Measurements from ENCODE around the gene VENTX. TPM values are rescaled to one million over a fixed set of nuclear protein-coding genes. Genes with fewer than 3 reads are reported as not detected.

VENTX gene
- total RNA-seq, 4 donors from 2014 or later, result 0.17 to 2.3 (median 0.21) TPM; not detected in 1

DNA sequence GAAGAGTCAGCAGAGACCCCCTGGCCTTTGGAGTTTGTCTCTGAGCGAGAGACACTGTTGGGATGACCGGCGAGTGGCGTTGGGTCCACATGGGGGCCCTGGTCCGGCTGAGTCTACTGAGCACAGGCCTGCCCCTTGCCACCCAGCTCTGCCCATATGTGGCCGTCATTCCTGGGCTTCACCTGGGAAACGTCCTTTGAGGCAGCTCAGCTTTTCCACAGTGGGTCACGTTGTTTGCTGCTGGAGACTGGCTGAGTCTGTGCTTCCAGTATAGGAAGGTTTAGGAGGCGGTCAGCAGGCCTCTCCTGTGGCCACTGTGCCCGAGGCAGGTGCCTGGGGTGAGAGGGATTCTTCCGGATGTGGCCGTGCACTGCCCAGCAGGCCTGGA is 21.9 kb downstream of the VENTX start:
- H3K36me3 ChIP-seq, result no peaks in the 10 kb centered on the region
- TF ChIP-seq POLR2AphosphoS5 (IDR thresholded peaks at IDR 0.05), result no peak
- TF ChIP-seq, protein P1, sequence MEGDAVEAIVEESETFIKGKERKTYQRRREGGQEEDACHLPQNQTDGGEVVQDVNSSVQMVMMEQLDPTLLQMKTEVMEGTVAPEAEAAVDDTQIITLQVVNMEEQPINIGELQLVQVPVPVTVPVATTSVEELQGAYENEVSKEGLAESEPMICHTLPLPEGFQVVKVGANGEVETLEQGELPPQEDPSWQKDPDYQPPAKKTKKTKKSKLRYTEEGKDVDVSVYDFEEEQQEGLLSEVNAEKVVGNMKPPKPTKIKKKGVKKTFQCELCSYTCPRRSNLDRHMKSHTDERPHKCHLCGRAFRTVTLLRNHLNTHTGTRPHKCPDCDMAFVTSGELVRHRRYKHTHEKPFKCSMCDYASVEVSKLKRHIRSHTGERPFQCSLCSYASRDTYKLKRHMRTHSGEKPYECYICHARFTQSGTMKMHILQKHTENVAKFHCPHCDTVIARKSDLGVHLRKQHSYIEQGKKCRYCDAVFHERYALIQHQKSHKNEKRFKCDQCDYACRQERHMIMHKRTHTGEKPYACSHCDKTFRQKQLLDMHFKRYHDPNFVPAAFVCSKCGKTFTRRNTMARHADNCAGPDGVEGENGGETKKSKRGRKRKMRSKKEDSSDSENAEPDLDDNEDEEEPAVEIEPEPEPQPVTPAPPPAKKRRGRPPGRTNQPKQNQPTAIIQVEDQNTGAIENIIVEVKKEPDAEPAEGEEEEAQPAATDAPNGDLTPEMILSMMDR (IDR thresholded peaks at IDR 0.05), result no peak
- no peak for TF ChIP-seq EP300 (IDR thresholded peaks at IDR 0.05)
- TF ChIP-seq POLR2A (IDR thresholded peaks at IDR 0.05), result no peak
- H3K4me3 ChIP-seq, result no peak overlapping the region
- no peaks in the 10 kb centered on the region for H3K27me3 ChIP-seq
- no peaks in the 10 kb centered on the region for H3K9me3 ChIP-seq
- H3K27ac ChIP-seq, result peak overlapping the region; percentile 80
- peaks cover 63% of the 10 kb centered on the region for H3K4me1 ChIP-seq
- WGBS, result 90% methylated on average over 2 of the region's 12 CpGs
- no peak for DNase-seq (ENCODE audit: low spot score in 2 of 2)

DNA sequence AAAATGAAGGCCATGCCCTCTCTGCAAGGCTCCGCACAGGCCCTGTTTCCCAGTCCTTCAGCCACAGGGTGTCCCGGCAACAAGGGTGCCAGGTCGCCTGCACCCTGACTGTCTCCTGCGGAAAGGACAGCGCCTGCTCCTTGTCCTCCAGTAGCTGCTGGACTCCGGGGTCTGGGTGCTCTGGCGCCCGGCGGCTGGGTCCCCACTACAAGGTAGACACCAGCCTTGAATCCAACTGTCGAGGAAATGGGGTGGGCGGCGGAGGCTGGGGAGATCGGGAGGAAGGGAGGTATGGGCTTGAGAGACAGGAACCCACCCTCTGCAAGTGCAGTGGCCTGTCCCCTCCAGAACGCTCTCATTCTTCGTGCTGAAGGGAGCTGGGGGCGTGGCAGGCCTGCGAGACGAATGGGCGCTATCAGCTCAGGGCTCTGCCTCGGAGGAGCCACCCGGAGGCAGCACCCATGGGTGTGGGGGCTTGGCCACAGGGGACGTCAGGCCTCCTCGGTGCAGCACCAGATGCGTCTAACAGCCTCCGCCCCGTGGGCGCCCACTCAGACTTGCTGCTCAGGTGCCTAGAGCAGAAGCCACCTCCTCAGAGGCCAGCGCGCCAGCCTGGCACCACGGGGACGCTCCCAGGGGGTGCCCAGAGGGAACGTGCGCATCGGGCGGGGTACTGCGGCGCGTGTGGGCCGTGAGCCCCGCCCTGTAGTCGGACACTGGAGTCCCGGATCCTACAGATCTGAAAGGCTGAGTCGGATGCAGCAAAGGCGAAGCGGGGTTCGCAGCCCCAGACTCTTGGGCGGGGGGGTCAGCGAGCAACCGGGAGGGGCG is 23.5 kb downstream of the VENTX start:
- Histone ChIP-seq H3K4me3 (peak overlapping the region; percentile 94), H3K36me3 (no peaks in the 10 kb centered on the region), H3K9me3 (no peaks in the 10 kb centered on the region), H3K4me1 (peaks cover 64% of the 10 kb centered on the region), H3K27me3 (no peaks in the 10 kb centered on the region), H3K27ac (peak overlapping the region; percentile 93)
- WGBS, result no CpG with 5 or more reads among the region's 50 CpGs
- DNase-seq (ENCODE audit: low spot score in 2 of 2), result peak in 1 of 2 donors; percentile 84
- TF ChIP-seq POLR2AphosphoS5 (IDR thresholded peaks at IDR 0.05), result no peak
- no peak for TF ChIP-seq EP300 (IDR thresholded peaks at IDR 0.05)
- TF ChIP-seq, protein P1 (IDR thresholded peaks at IDR 0.05), result no peak
- no peak for TF ChIP-seq POLR2A (IDR thresholded peaks at IDR 0.05)

DNA sequence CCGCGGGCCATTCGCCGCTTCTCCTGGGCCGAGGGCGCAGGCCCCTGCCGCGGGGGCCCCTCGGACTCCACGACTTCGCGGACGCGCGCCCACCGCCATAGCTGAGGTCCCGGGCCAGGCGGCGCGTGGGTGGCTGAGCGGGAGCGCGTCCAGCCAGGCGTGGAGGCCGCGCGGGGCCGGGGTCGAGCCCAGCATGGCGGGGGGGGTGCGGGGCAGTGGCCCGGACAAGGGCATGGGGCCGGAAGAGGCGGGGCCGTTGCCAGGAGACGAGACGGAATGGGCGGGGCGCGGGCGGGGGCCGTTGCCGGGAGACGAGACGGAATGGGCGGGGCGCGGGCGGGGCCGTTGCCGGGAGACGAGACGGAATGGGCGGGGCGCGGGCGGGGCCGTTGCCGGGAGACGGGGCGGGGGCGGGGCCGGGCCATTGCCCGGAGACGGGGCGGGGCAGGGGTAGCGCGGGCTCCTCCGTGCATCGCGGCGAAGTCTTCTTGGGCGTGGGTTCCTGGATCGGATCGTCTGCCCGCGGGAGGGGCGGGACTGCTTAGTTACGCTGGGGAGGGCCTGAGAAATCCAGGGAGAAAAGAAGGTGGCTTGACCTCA is 24.2 kb downstream of the VENTX start:
- H3K4me1 ChIP-seq, result peaks cover 64% of the 10 kb centered on the region
- peak overlapping the region; percentile 94 for H3K4me3 ChIP-seq
- H3K9me3 ChIP-seq, result no peaks in the 10 kb centered on the region
- peak; percentile 92 to 93 for DNase-seq (ENCODE audit: low spot score in 2 of 2)
- TF ChIP-seq POLR2A (IDR thresholded peaks at IDR 0.05) (peak in 1 of 2 donors; percentile 60), EP300 (IDR thresholded peaks at IDR 0.05) (no peak), POLR2AphosphoS5 (IDR thresholded peaks at IDR 0.05) (no peak)
- TF ChIP-seq, protein P1 (IDR thresholded peaks at IDR 0.05), result no peak
- H3K27ac ChIP-seq, result peak overlapping the region; percentile 93
- WGBS, result 8% methylated on average over 32 of the region's 79 CpGs
- H3K36me3 ChIP-seq, result no peaks in the 10 kb centered on the region
- no peaks in the 10 kb centered on the region for H3K27me3 ChIP-seq

GRCh38 chr10:133262696-133263095 is 25.0 kb downstream of the VENTX start:
- no peak overlapping the region for H3K27ac ChIP-seq
- no peaks in the 10 kb centered on the region for H3K27me3 ChIP-seq
- peaks cover 57% of the 10 kb centered on the region for H3K4me1 ChIP-seq
- H3K36me3 ChIP-seq, result no peaks in the 10 kb centered on the region
- H3K4me3 ChIP-seq, result no peak overlapping the region
- no peaks in the 10 kb centered on the region for H3K9me3 ChIP-seq
- TF ChIP-seq POLR2AphosphoS5 (IDR thresholded peaks at IDR 0.05) (no peak), EP300 (IDR thresholded peaks at IDR 0.05) (no peak), POLR2A (IDR thresholded peaks at IDR 0.05) (no peak)
- TF ChIP-seq, protein P1 (IDR thresholded peaks at IDR 0.05), result no peak
- 45% methylated on average over 4 of the region's 14 CpGs for WGBS
- no peak for DNase-seq (ENCODE audit: low spot score in 2 of 2)

GRCh38 chr10:133263674-133264073 is 26.0 kb downstream of the VENTX start:
- 92% methylated on average over 7 of the region's 10 CpGs for WGBS
- TF ChIP-seq, protein P1 (IDR thresholded peaks at IDR 0.05), result no peak
- H3K4me1 ChIP-seq, result peaks cover 48% of the 10 kb centered on the region
- no peak for DNase-seq (ENCODE audit: low spot score in 2 of 2)
- H3K27ac ChIP-seq, result no peak overlapping the region
- no peaks in the 10 kb centered on the region for H3K36me3 ChIP-seq
- H3K27me3 ChIP-seq, result no peaks in the 10 kb centered on the region
- no peaks in the 10 kb centered on the region for H3K9me3 ChIP-seq
- no peak overlapping the region for H3K4me3 ChIP-seq

Measured in suprapubic skin (tissue), 4 donors.